Epithelial cell of prostate (primary cell): ENCODE measurements around the gene AARSD1.
"Not testable (repeated sequence)": the region's sequence is repeated elsewhere in the genome, so short reads cannot be mapped to it uniquely, and the experiment has no call there.

Experiments
- DNase-seq: peaks from one replicate; pipeline ENCODE4 v3.0.0-alpha.2; 2011; ENCODE audit warnings: low read depth, low spot score
- H3K27ac ChIP-seq: fragments of 450-650 bp; 2 replicates; pipeline ENCODE4 v1.5.1; 2017; ENCODE audit warnings: mild to moderate bottlenecking

Gene AARSD1

GRCh38 chr17:42922294-42922693 lies 42.0 kb downstream of the AARSD1 start:
- DNase-seq, result no peak
- no peak overlapping the region for H3K27ac ChIP-seq

GRCh38 chr17:42920922-42921321 lies 43.3 kb downstream of the AARSD1 start:
- DNase-seq, result no peak
- no peak overlapping the region for H3K27ac ChIP-seq

- DNase-seq, result no peak
- H3K27ac ChIP-seq, result no peak overlapping the region
Measured at GRCh38 chr17:42920106-42920900, 44.0 kb downstream of the AARSD1 start.

- DNase-seq, H3K27ac ChIP-seq: not testable (repeated sequence)
Measured at GRCh38 chr17:42919522-42920077, 44.7 kb downstream of the AARSD1 start.

- DNase-seq, result no peak
- H3K27ac ChIP-seq, result no peak overlapping the region
Measured at GRCh38 chr17:42918902-42919521, 45.2 kb downstream of the AARSD1 start.

- H3K27ac ChIP-seq, result no peak overlapping the region
- DNase-seq, result no peak
Measured at GRCh38 chr17:42917236-42917603, 47.0 kb downstream of the AARSD1 start.

GRCh38 chr17:42916388-42917235 lies 47.6 kb downstream of the AARSD1 start:
- not testable (repeated sequence) for DNase-seq, H3K27ac ChIP-seq

- not testable (repeated sequence) for H3K27ac ChIP-seq, DNase-seq
Measured at GRCh38 chr17:42915288-42915687, 49.0 kb downstream of the AARSD1 start.

- H3K27ac ChIP-seq, result no peak overlapping the region
- DNase-seq, result no peak
Measured at GRCh38 chr17:42913981-42914617, 50.2 kb downstream of the AARSD1 start.

GRCh38 chr17:42913522-42913921 lies 50.7 kb downstream of the AARSD1 start:
- DNase-seq, result no peak
- H3K27ac ChIP-seq, result no peak overlapping the region

- no peak overlapping the region for H3K27ac ChIP-seq
- no peak for DNase-seq
Measured at GRCh38 chr17:42908872-42909700, 55.2 kb downstream of the AARSD1 start.

GRCh38 chr17:42906772-42907446 lies 57.3 kb downstream of the AARSD1 start:
- H3K27ac ChIP-seq, result no peak overlapping the region
- no peak for DNase-seq

- no peak for DNase-seq
Measured at GRCh38 chr17:42904110-42904469, 60.2 kb downstream of the AARSD1 start.

GRCh38 chr17:42901535-42902229 lies 62.6 kb downstream of the AARSD1 start:
- no peak for DNase-seq
- no peak overlapping the region for H3K27ac ChIP-seq

More at GRCh38 chr17:42904110-42904469, 60.2 kb downstream of the AARSD1 start:
- no peak overlapping the region for H3K27ac ChIP-seq
